Hematopoietic multipotent progenitor cell treated with erythropoietin and hydrocortisone succinate and interleukin-3 and kit ligand, for 17 days (in vitro differentiated cells): ENCODE data around the gene CORO1C.
"Not testable (repeated sequence)": the region's sequence is repeated elsewhere in the genome, so short reads cannot be mapped to it uniquely, and the experiment has no call there.

Source experiments
- DNase-seq: peaks from one replicate; pipeline ENCODE4 v3.0.0-alpha.2; 2015; ENCODE audit warnings: low spot score

The CORO1C gene

GRCh38 chr12:108633534-108634248 lies 97.6 kb downstream of the CORO1C start, which contains the start of gene SELPLG:
Gene SELPLG, minus strand, starts transcription at chr12:108633894. Its CDS starts 9,587 bp downstream, at chr12:108624307.
- DNase-seq: peak; percentile 61

- DNase-seq: no peak
Measured at GRCh38 chr12:108633081-108633533, 98.2 kb downstream of the CORO1C start.

- DNase-seq: not testable (repeated sequence)
Measured at GRCh38 chr12:108631261-108631660, 100.1 kb downstream of the CORO1C start.

- peak; percentile 43 for DNase-seq
Measured at GRCh38 chr12:108630481-108631207, 100.7 kb downstream of the CORO1C start.

GRCh38 chr12:108629824-108630476 lies 101.4 kb downstream of the CORO1C start:
- DNase-seq: peak; percentile 75

GRCh38 chr12:108629151-108629550 lies 102.2 kb downstream of the CORO1C start:
- peak; percentile 43 for DNase-seq

- no peak for DNase-seq
Measured at GRCh38 chr12:108627134-108627920, 104.0 kb downstream of the CORO1C start.

GRCh38 chr12:108625228-108625627 lies 106.1 kb downstream of the CORO1C start:
- DNase-seq: no peak

GRCh38 chr12:108623577-108623976 lies 107.7 kb downstream of the CORO1C start:
- DNase-seq: no peak

GRCh38 chr12:108622921-108623514 lies 108.3 kb downstream of the CORO1C start:
- DNase-seq: no peak

GRCh38 chr12:108622421-108622820 lies 108.9 kb downstream of the CORO1C start:
- no peak for DNase-seq

- DNase-seq: no peak
Measured at GRCh38 chr12:108621161-108621560, 110.2 kb downstream of the CORO1C start.

GRCh38 chr12:108620236-108620879 lies 111.0 kb downstream of the CORO1C start:
- DNase-seq: no peak

GRCh38 chr12:108619369-108620160 lies 111.8 kb downstream of the CORO1C start:
- no peak for DNase-seq

- not testable (repeated sequence) for DNase-seq
Measured at GRCh38 chr12:108618953-108619274, 112.4 kb downstream of the CORO1C start.

GRCh38 chr12:108618079-108618952 lies 113.0 kb downstream of the CORO1C start:
- peak; percentile 91 for DNase-seq

GRCh38 chr12:108616941-108617858 lies 114.1 kb downstream of the CORO1C start:
- DNase-seq: no peak

- DNase-seq: no peak
Measured at GRCh38 chr12:108616359-108616758, 115.0 kb downstream of the CORO1C start.
